ENCODE results near the gene EDEM3.
A peak's percentile ranks its signal among the peaks of the same experiment; 100 is the strongest.

Gene EDEM3

GRCh38 chr1:184759651-184760050 lies 5.0 kb upstream of the EDEM3 start:
- CTCF ChIA-PET: interaction anchor here (1.4 kb wide), 1 partner anchor 11 kb away, joined by 3 read pairs; no protein-coding TSS in a partner anchor
- no peak for DNase-seq (ENCODE audit: extremely low spot score)
- POLR2A ChIA-PET: interaction anchor here (0.7 kb wide), 1 partner anchor 56 kb away, joined by 3 read pairs; no protein-coding TSS in a partner anchor
- no peak for TF ChIP-seq CTCF (IDR thresholded peaks at IDR 0.05; ENCODE audit: control extremely low read depth, extremely low read depth, low read depth, missing control alignments)

- POLR2A ChIA-PET: interaction anchor here (0.7 kb wide), 1 partner anchor 57 kb away, joined by 3 read pairs; no protein-coding TSS in a partner anchor
- CTCF ChIA-PET: interaction anchor here (1.4 kb wide), 1 partner anchor 11 kb away, joined by 3 read pairs; no protein-coding TSS in a partner anchor
- no peak for DNase-seq (ENCODE audit: extremely low spot score)
- no peak for TF ChIP-seq CTCF (IDR thresholded peaks at IDR 0.05; ENCODE audit: control extremely low read depth, extremely low read depth, low read depth, missing control alignments)
Measured at GRCh38 chr1:184759112-184759511, 4.5 kb upstream of the EDEM3 start.

- CTCF ChIA-PET: no interaction called here
- POLR2A ChIA-PET: no interaction called here
- TF ChIP-seq CTCF (IDR thresholded peaks at IDR 0.05; ENCODE audit: control extremely low read depth, extremely low read depth, low read depth, missing control alignments): no peak
- DNase-seq (ENCODE audit: extremely low spot score): no peak
Measured at GRCh38 chr1:184757891-184758290, 3.2 kb upstream of the EDEM3 start.

- TF ChIP-seq CTCF (IDR thresholded peaks at IDR 0.05; ENCODE audit: control extremely low read depth, extremely low read depth, low read depth, missing control alignments): no peak
- ChIA-PET POLR2A (no interaction called here), CTCF (no interaction called here)
- DNase-seq (ENCODE audit: extremely low spot score): no peak
Measured at GRCh38 chr1:184757406-184757805, 2.7 kb upstream of the EDEM3 start.

- peak; percentile 17 for DNase-seq (ENCODE audit: extremely low spot score)
- ChIA-PET POLR2A (no interaction called here), CTCF (interaction anchor here (0.7 to 1.8 kb wide), 4 partner anchors 10 to 925 kb away, joined by 3 to 6 read pairs (median 4); no protein-coding TSS in a partner anchor)
- no peak for TF ChIP-seq CTCF (IDR thresholded peaks at IDR 0.05; ENCODE audit: control extremely low read depth, extremely low read depth, low read depth, missing control alignments)
Measured at GRCh38 chr1:184755226-184756065, 788 bp upstream of the EDEM3 start.

- peak; percentile 41 for DNase-seq (ENCODE audit: extremely low spot score)
- CTCF ChIA-PET: interaction anchor here (1.2 to 2.9 kb wide), 3 partner anchors 9 to 52 kb away, joined by 4 to 12 read pairs (median 4); no protein-coding TSS in a partner anchor
- POLR2A ChIA-PET: no interaction called here
- TF ChIP-seq CTCF (IDR thresholded peaks at IDR 0.05; ENCODE audit: control extremely low read depth, extremely low read depth, low read depth, missing control alignments): no peak
Measured at GRCh38 chr1:184753608-184754475, 816 bp downstream of the EDEM3 start.

Data from GM10248 (cell line).